Spleen (tissue), 11 donors: ENCODE results near the gene MXRA7. TPM values are rescaled to one million over a fixed set of nuclear protein-coding genes. Genes with fewer than 3 reads are reported as not detected.

Experiments
- DNase-seq: peaks from one replicate; pipeline ENCODE4 v3.0.0-alpha.2; 2020
- H3K27ac ChIP-seq, 8 donors: fragments of 200-600 bp; sonication (generic) in 7 of 8; 1 replicate in 4 of 8; 2 replicates in 4 of 8; pipeline versions ENCODE4 v1.5.0 to v1.8.0; 2016 to 2021; ENCODE audit warnings: inconsistent platforms in 4 of 8, mild to moderate bottlenecking in 4 of 8, moderate library complexity in 1 of 8
- H3K27me3 ChIP-seq, 7 donors: fragments of 200-600 bp; sonication (generic) in 6 of 7; replicated peaks in 1 of 7; 1 replicate in 4 of 7; 2 replicates in 3 of 7; pipeline versions ENCODE4 v1.5.0 to v1.8.0; 2016 to 2021; ENCODE audit warnings: inconsistent platforms in 3 of 7, mild to moderate bottlenecking in 1 of 7
- H3K36me3 ChIP-seq, 6 donors: fragments of 200-600 bp; sonication (generic) in 5 of 6; 1 replicate in 4 of 6; 2 replicates in 2 of 6; pipeline versions ENCODE4 v1.5.0 to v1.8.0; 2016 to 2021; ENCODE audit warnings: inconsistent platforms in 2 of 6
- H3K4me1 ChIP-seq, 6 donors: fragments of 200-600 bp; sonication (generic) in 5 of 6; 1 replicate in 3 of 6; 2 replicates in 3 of 6; pipeline versions ENCODE4 v1.5.0 to v1.8.0; 2016 to 2021; ENCODE audit warnings: inconsistent platforms in 3 of 6
- H3K4me3 ChIP-seq, 8 donors: fragments of 200-600 bp; sonication (generic) in 7 of 8; 1 replicate in 4 of 8; 2 replicates in 4 of 8; pipeline versions ENCODE4 v1.5.0 to v1.8.0; 2016 to 2021; ENCODE audit warnings: inconsistent platforms in 4 of 8, mild to moderate bottlenecking in 4 of 8, moderate library complexity in 2 of 8
- H3K9me3 ChIP-seq, 8 donors: fragments of 200-600 bp; sonication (generic) in 7 of 8; 1 replicate in 4 of 8; 2 replicates in 4 of 8; pipeline versions ENCODE4 v1.5.0 to v1.8.0; 2016 to 2021; ENCODE audit warnings: inconsistent platforms in 4 of 8
- POLR2A ChIP-seq, 3 donors: fragments of 450-650 bp; IDR thresholded peaks; one replicate each; pipeline ENCODE4 v1.5.1; 2017; ENCODE audit warnings: antibody characterized with exemption in 3 of 3, mild to moderate bottlenecking in 1 of 3
- POLR2AphosphoS5 ChIP-seq, 3 donors: sonication (generic); formaldehyde crosslinking; IDR thresholded peaks; one replicate each; pipeline ENCODE4 v1.5.1; 2017; ENCODE audit warnings: antibody characterized with exemption in 3 of 3
- WGBS, 5 donors: extraction: QIAGEN DNeasy Blood & Tissue Kit in 3 of 5; methylation state at CpG; one replicate each; pipeline versions ENCODE4 v1.1.5 to v1.1.7; 2013 to 2018; 5-methylcytosine and 5-hydroxymethylcytosine counted together
- intact Hi-C: fragments of 100-400 bp; cut with DNase I; formaldehyde crosslinking; loops from one replicate; pipeline ENCODE4 v1.15.0; 2023; ENCODE audit warnings: low total_unique reads
- polyA plus RNA-seq, 3 donors: library from polyadenylated mRNA; stranded (reverse); fragments of 200-250 nt; gene quantifications; one replicate each; pipeline ENCODE4 v1.2.1, GENCODE V29; 2013
- total RNA-seq, 7 donors: library from RNA; depleted of rRNA in 3 of 7; stranded (reverse); fragments of >200 nt in 3 of 7; fragmentation: NEBNext Ultra II Directional in 4 of 7; extraction: Animal tissue kit (Norgen Biotek cat#: 25700) in 4 of 7; gene quantifications; one replicate each; pipeline versions ENCODE4 v1.1.0 to v1.2.1, GENCODE V29; 2016 to 2021
- TF ChIP-seq, protein P1 (sequence below), 11 experiments: fragments of 200-600 bp in 7 of 11; fragments of 450-650 bp in 4 of 11; sonication (generic) in 4 of 11; IDR thresholded peaks in 8 of 11; conservative IDR thresholded peaks in 3 of 11; 1 replicate in 7 of 11; 2 replicates in 4 of 11; pipeline versions ENCODE4 v1.4.0 to v1.8.0; 2016 to 2021; ENCODE audit warnings: antibody characterized with exemption in 11 of 11, inconsistent platforms in 4 of 11, mild to moderate bottlenecking in 1 of 11
- donor health status: healthy with polysubstance abuse.
- donor health status: DM: no; HTN: no; CAD: no; lungs with moderate emphysema.
- donor health status: DM: no; HTN: no; CAD: no.
- donor health status: Bipolar disorder and iron deficiency.
- donor health status: healthy.
- donor health status: DM: no; HTN: no; CAD: no.
- donor health status: DM: yes; HTN: yes; CAD: no.

MXRA7 gene
- total and polyA plus RNA-seq, 10 donors = 37.8 to 172 (median 117) TPM

GRCh38 chr17:76674600-76674999 is 36.2 kb downstream of the MXRA7 start:
- no peak overlapping the region for H3K4me3 ChIP-seq
- no peaks in the 10 kb centered on the region for H3K9me3 ChIP-seq
- WGBS, 5 donors = 93 to 98% (median 98%) methylated on average over 4 to 5 of the region's 5 CpGs
- H3K27ac ChIP-seq = no peak overlapping the region
- peaks cover 6 to 54% (median 24%) of the 10 kb centered on the region in 6 donors for H3K4me1 ChIP-seq
- TF ChIP-seq, protein P1, sequence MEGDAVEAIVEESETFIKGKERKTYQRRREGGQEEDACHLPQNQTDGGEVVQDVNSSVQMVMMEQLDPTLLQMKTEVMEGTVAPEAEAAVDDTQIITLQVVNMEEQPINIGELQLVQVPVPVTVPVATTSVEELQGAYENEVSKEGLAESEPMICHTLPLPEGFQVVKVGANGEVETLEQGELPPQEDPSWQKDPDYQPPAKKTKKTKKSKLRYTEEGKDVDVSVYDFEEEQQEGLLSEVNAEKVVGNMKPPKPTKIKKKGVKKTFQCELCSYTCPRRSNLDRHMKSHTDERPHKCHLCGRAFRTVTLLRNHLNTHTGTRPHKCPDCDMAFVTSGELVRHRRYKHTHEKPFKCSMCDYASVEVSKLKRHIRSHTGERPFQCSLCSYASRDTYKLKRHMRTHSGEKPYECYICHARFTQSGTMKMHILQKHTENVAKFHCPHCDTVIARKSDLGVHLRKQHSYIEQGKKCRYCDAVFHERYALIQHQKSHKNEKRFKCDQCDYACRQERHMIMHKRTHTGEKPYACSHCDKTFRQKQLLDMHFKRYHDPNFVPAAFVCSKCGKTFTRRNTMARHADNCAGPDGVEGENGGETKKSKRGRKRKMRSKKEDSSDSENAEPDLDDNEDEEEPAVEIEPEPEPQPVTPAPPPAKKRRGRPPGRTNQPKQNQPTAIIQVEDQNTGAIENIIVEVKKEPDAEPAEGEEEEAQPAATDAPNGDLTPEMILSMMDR (IDR thresholded peaks at IDR 0.05 in 8 of 11, conservative IDR thresholded peaks at IDR 0.05 in 3 of 11) = no peak
- no peak for TF ChIP-seq POLR2AphosphoS5 (IDR thresholded peaks at IDR 0.05)
- no peak for TF ChIP-seq POLR2A (IDR thresholded peaks at IDR 0.05)
- intact Hi-C loops = no loop called here
- no peak for DNase-seq
- no peaks in the 10 kb centered on the region for H3K27me3 ChIP-seq
- H3K36me3 ChIP-seq = peaks cover 0 to 34% (median 0%) of the 10 kb centered on the region in 6 donors

DNA sequence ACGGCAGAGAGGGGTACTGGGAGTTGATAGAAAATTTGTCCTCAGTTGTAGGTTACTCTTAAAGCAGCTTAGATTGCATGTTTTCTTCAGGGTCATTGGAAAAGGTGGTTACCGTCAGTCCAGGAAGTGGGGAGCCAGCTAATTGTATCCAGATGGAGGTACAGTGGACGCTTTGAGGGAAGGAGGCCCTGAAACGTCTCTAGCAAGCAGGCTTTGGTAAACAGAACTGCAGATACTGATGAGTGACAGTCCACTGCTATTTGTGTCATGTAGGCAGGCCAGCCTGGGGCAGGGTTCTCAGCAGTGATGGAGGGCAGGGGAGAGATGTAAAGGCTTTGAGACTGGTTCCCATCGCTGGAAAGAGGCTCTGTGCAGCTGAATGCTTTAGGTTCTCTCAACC is 37.0 kb downstream of the MXRA7 start:
- H3K36me3 ChIP-seq = peaks cover 0 to 34% (median 0%) of the 10 kb centered on the region in 6 donors
- peak overlapping the region in 2 of 8 donors; percentile 18 to 92 for H3K27ac ChIP-seq
- TF ChIP-seq POLR2A (IDR thresholded peaks at IDR 0.05) = no peak
- TF ChIP-seq POLR2AphosphoS5 (IDR thresholded peaks at IDR 0.05) = no peak
- TF ChIP-seq, protein P1 (IDR thresholded peaks at IDR 0.05 in 8 of 11, conservative IDR thresholded peaks at IDR 0.05 in 3 of 11) = no peak
- peaks cover 6 to 48% (median 24%) of the 10 kb centered on the region in 6 donors for H3K4me1 ChIP-seq
- no peak for DNase-seq
- intact Hi-C loops = no loop called here
- no peaks in the 10 kb centered on the region for H3K9me3 ChIP-seq
- 59 to 83% (median 75%) methylated on average over 5 of the region's 5 CpGs for WGBS, 5 donors
- H3K4me3 ChIP-seq = no peak overlapping the region
- H3K27me3 ChIP-seq = no peaks in the 10 kb centered on the region

GRCh38 chr17:76672892-76673291 is 37.9 kb downstream of the MXRA7 start:
- H3K27ac ChIP-seq = peak overlapping the region in 4 of 8 donors; percentile 4 to 94 (median 91)
- DNase-seq = no peak
- WGBS, 5 donors = 84 to 90% (median 88%) methylated on average over 3 of the region's 3 CpGs
- H3K4me3 ChIP-seq = no peak overlapping the region
- intact Hi-C loops = no loop called here
- H3K4me1 ChIP-seq = peaks cover 6 to 39% (median 24%) of the 10 kb centered on the region in 6 donors
- peaks cover 0 to 32% (median 0%) of the 10 kb centered on the region in 6 donors for H3K36me3 ChIP-seq
- no peaks in the 10 kb centered on the region for H3K27me3 ChIP-seq
- H3K9me3 ChIP-seq = no peaks in the 10 kb centered on the region
- TF ChIP-seq POLR2AphosphoS5 (IDR thresholded peaks at IDR 0.05) (no peak), POLR2A (IDR thresholded peaks at IDR 0.05) (no peak)
- TF ChIP-seq, protein P1 (IDR thresholded peaks at IDR 0.05 in 8 of 11, conservative IDR thresholded peaks at IDR 0.05 in 3 of 11) = no peak

GRCh38 chr17:76672270-76672851 is 38.4 kb downstream of the MXRA7 start:
- no peak for DNase-seq
- Histone ChIP-seq H3K27ac (peak overlapping the region; percentile 71 to 95 (median 92)), H3K27me3 (no peaks in the 10 kb centered on the region), H3K9me3 (no peaks in the 10 kb centered on the region), H3K4me3 (peak overlapping the region; percentile 37 to 74 (median 56)), H3K4me1 (peaks cover 6 to 34% (median 24%) of the 10 kb centered on the region in 6 donors), H3K36me3 (peaks cover 0 to 26% (median 0%) of the 10 kb centered on the region in 6 donors)
- TF ChIP-seq POLR2A (IDR thresholded peaks at IDR 0.05) (no peak), POLR2AphosphoS5 (IDR thresholded peaks at IDR 0.05) (no peak)
- TF ChIP-seq, protein P1 (IDR thresholded peaks at IDR 0.05 in 8 of 11, conservative IDR thresholded peaks at IDR 0.05 in 3 of 11) = no peak
- intact Hi-C loops = no loop called here
- 44 to 53% (median 47%) methylated on average over 13 of the region's 13 CpGs for WGBS, 5 donors
